ENCODE measurements around the gene C10orf71.

DNA sequence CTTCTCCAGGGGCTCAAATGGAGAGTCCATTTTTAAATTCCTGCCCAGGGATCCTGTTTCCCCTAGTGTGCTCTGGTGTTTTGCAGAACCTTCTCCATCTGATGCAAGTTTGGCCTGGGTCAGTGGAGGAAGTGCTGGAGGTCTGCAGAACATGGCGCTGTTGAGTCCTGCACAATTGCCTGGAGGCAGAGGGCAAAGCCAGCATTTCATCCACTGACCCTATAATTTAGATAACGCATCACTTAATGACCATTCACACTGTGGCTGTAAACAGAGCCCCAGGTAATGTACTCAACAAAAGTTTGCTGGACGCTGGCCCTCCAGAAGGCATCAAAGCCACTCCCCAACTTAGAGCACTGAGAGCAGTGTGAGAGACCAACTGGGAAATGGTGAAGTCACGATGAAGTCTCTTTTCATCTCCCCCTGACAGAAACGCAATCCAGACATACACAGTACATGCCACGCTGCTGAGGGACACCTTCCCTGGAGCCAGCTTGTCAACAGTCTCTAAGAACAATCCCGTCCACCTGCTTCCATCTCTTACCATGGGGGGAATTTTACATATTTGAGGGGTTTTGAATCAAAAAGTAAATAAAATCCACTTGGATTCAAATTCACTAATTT, 13.4 kb downstream of the C10orf71 start:
- TF ChIP-seq, protein P1, sequence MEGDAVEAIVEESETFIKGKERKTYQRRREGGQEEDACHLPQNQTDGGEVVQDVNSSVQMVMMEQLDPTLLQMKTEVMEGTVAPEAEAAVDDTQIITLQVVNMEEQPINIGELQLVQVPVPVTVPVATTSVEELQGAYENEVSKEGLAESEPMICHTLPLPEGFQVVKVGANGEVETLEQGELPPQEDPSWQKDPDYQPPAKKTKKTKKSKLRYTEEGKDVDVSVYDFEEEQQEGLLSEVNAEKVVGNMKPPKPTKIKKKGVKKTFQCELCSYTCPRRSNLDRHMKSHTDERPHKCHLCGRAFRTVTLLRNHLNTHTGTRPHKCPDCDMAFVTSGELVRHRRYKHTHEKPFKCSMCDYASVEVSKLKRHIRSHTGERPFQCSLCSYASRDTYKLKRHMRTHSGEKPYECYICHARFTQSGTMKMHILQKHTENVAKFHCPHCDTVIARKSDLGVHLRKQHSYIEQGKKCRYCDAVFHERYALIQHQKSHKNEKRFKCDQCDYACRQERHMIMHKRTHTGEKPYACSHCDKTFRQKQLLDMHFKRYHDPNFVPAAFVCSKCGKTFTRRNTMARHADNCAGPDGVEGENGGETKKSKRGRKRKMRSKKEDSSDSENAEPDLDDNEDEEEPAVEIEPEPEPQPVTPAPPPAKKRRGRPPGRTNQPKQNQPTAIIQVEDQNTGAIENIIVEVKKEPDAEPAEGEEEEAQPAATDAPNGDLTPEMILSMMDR (tag by site-specific recombination; IDR thresholded peaks at IDR 0.05): no peak
- TF ChIP-seq, protein P2, sequence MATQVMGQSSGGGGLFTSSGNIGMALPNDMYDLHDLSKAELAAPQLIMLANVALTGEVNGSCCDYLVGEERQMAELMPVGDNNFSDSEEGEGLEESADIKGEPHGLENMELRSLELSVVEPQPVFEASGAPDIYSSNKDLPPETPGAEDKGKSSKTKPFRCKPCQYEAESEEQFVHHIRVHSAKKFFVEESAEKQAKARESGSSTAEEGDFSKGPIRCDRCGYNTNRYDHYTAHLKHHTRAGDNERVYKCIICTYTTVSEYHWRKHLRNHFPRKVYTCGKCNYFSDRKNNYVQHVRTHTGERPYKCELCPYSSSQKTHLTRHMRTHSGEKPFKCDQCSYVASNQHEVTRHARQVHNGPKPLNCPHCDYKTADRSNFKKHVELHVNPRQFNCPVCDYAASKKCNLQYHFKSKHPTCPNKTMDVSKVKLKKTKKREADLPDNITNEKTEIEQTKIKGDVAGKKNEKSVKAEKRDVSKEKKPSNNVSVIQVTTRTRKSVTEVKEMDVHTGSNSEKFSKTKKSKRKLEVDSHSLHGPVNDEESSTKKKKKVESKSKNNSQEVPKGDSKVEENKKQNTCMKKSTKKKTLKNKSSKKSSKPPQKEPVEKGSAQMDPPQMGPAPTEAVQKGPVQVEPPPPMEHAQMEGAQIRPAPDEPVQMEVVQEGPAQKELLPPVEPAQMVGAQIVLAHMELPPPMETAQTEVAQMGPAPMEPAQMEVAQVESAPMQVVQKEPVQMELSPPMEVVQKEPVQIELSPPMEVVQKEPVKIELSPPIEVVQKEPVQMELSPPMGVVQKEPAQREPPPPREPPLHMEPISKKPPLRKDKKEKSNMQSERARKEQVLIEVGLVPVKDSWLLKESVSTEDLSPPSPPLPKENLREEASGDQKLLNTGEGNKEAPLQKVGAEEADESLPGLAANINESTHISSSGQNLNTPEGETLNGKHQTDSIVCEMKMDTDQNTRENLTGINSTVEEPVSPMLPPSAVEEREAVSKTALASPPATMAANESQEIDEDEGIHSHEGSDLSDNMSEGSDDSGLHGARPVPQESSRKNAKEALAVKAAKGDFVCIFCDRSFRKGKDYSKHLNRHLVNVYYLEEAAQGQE (tag by site-specific recombination; IDR thresholded peaks at IDR 0.05): no peak
- TF ChIP-seq, protein P3, sequence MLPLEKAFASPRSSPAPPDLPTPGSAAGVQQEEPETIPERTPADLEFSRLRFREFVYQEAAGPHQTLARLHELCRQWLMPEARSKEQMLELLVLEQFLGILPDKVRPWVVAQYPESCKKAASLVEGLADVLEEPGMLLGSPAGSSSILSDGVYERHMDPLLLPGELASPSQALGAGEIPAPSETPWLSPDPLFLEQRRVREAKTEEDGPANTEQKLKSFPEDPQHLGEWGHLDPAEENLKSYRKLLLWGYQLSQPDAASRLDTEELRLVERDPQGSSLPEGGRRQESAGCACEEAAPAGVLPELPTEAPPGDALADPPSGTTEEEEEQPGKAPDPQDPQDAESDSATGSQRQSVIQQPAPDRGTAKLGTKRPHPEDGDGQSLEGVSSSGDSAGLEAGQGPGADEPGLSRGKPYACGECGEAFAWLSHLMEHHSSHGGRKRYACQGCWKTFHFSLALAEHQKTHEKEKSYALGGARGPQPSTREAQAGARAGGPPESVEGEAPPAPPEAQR (tag by site-specific recombination; IDR thresholded peaks at IDR 0.05): no peak
- TF ChIP-seq ZNF324 (tag by site-specific recombination; IDR thresholded peaks at IDR 0.05): no peak
- TF ChIP-seq ZBTB7A (tag by site-specific recombination; IDR thresholded peaks at IDR 0.05; ENCODE audit: low read depth): no peak
- no peak for TF ChIP-seq YY1 (tag by site-specific recombination; IDR thresholded peaks at IDR 0.05)
